GM18868 (cell line): ENCODE results near the gene FADS3.
"Not testable (repeated sequence)": the region's sequence is repeated elsewhere in the genome, so short reads cannot be mapped to it uniquely, and the experiment has no call there.

Experiments
- ATAC-seq: cut with Tn5 transposase; IDR thresholded peaks from one replicate; pipeline ENCODE4 v1.9.1; 2021; ENCODE audit warnings: mild to moderate bottlenecking, moderate library complexity; ENCODE audit not compliant: unreplicated experiment

FADS3 gene

DNA sequence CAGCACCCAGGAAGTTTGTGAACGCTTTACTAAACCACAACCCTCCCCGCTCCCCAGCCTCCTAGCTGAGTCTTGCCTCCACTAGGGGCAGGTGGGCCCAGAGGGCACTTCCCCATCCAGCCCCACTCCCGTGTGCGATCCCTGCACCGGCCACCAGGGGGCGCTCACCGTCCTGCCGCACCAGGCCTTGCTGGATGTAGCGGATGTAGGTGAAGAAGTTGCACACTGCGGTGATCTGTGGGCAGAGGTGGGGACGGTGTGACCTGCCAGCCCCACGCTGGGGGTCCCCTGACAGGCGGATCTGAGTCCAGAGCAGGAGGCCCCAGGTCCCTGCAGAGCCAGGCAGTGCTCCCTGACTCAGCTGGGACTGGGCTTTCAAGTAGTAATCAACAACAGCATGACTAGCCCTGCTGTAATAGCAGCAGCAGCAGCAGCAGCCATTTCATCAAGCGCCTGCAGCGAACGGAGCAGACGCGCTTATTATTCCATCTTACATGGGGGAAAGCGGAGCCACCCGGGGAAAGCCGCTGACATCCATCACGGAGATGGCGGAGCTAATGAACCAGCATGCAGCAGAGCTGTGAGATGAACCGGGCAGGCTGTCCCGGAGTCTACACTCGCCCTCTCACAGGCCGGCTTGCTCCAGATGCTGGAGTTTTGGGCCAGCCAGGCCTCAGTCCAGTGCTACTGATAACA lies 7.9 kb upstream of the FADS3 start:
- ATAC-seq: peak; percentile 67

DNA sequence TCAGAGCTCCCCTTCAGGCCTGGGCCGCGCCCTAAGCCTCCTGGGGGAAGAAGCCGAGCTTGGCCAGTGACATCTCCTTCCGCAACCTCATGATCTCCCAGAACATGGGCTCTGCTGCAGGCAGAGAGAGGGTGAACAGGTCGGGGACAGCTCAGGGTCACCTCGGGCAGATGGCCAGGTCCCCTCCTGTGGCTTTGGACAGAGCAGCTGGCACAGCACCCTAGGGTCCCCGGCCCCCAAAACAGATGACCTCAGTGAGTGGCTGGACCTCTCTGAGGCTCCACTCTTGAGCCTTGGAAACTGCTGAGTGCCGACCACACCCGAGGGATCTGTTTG lies 6.9 kb upstream of the FADS3 start:
- ATAC-seq: no peak

DNA sequence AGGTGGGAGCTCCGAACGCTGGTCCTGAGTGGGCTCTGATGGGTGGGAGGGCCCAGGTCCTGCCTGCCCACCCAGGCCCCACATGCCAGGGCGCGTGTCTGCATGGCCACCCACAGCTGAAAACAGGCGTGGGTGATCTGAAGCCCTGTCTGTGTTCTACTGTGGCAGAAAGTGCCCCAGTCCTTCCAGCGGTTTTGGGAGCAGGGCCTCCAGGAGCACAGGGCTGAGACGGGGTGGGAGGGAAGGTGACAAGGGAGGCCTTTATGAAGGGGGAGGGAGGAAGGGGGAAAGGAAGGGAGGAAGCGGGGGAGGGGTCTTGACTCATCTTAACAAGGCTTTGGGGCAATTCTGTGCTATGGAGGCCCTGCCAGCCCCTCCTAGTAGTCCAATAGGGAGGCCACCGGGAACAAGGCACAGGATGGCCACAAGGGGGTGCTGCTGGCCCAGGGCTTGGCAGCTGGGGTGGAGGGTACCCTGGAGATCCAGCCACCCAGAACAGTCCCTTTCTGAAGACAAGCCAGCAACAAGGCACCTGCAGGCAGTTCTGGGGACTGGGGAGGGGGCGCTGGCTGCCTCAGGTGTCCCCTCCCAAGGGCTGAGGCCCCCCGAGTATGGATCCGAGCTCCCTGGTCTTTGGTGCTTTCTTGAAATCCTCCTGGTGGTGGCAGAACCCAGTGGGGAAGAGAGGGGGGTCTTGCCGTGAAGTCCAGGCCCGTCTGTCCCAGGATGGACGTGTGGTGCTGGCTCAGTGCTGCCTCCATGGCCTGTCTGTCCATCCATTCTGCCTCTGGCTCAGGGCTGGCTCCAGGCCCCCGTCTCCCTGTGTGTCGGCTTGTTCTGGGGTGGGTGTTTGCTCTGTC lies 6.3 kb upstream of the FADS3 start:
- no peak for ATAC-seq

DNA sequence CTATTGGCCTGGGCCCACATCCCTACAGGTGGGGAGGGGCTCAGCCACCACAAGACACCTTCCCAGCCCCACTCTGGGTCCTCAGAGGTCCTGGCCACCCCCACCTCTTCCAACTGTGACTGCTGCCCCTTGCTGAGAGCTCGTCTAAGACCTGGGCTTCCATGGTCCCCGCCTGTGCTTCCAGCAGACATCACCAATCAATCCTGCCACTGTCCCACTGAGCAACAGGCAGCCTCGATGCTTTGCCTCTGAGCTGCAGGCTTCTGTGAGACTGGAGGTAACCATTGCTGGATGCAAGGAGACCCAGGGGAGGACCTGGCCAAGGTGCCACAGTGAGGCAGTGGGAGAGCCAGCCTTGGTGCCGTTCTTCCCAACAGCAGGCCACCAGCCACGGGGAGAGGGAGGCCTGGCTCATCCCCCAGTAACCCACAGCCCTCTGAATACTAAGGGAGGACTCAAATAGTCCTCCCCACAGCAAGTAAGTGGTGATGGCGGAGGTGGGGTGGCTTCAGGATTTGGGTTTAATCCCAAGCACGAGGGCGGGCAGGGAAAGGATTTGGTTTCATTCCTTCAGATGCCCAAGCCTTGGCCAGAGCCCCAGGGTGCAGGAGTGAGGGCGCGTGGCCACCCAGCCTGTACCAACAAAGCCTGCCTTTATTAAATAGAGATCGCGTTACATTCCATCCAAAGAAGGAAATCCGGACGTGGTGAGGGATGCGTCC lies 5.5 kb upstream of the FADS3 start:
- no peak for ATAC-seq

DNA sequence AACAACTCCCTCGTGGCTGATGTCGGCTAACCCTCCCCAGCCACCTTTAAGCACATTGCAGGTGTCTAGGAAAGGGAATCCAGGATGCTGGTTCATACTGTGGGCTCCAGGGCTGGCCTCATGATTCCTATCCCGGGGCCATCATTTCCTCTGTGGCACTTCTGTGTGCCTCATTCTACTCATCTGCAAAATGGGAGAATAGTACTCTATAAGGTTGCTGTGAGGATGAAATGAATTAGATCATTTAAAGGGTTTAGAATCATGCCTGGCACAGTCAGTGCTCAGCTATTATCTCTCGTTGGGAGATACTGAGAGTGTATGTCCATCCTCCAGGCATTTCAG lies 4.3 kb upstream of the FADS3 start:
- no peak for ATAC-seq

DNA sequence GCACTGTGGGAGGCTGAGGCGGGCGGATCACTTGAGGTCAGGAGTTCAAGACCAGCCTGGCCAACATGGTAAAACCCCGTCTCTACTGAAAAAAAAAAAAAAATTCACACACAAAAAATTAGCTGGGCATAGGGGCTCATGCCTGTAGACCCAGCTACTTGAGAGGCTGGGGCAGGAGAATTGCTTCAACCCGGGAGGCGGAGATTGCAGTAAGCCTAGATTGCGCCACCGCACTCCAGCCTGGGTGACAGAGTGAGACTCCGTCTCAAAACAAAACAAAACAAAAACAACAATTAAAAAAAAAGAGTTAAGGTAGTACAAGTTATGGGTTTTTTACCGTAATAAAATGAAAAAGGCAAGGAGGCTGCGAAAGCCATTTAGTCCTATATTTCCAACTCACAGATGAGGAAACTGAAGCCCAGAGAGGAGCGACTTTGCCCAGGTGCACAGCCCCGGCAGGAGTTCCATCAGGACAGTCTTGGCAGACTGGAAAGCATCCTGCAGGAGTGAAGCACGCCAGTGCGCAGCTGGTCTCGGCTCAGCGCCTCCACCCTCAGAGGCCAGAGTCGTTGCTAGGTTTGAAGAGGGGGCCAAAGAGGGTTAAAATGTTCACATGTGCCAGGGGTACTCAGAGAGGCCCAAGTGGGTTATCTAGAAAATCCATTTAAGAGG lies 3.8 kb upstream of the FADS3 start:
- no peak for ATAC-seq

DNA sequence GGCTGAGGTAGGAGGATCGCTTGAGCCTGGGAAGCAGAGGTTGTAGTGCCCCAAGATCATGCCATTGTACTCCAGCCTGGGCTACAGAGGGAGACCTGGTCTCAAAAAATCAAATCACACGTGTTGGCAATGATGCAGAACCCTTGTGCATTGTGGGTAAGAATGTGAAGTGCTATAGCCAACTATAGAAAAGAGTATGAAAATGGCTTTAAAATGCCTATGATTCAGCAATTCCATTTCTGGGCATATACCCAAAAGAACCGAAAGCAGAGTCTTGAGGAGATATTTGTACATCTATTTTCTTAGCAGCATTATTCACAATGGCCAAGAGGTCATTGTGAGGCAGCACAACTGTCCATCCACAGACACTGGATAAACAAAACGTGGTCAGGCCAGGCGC lies 2.6 kb upstream of the FADS3 start:
- ATAC-seq: no peak

DNA sequence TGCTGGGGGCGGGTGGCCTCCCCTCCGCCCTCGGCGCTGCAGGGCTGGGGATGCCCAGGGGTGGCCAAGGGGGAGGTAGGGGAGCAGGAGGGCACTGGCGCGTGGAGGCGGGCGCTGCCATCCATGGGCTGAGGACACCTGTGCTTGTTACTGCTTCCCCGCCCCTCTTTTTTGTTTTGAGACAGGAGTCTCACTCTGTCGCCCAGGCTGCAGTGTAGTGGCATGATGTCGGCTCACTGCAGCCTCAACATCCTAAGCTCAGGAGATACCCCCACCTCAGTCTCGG lies 683 bp upstream of the FADS3 start:
- peak; percentile 43 for ATAC-seq

DNA sequence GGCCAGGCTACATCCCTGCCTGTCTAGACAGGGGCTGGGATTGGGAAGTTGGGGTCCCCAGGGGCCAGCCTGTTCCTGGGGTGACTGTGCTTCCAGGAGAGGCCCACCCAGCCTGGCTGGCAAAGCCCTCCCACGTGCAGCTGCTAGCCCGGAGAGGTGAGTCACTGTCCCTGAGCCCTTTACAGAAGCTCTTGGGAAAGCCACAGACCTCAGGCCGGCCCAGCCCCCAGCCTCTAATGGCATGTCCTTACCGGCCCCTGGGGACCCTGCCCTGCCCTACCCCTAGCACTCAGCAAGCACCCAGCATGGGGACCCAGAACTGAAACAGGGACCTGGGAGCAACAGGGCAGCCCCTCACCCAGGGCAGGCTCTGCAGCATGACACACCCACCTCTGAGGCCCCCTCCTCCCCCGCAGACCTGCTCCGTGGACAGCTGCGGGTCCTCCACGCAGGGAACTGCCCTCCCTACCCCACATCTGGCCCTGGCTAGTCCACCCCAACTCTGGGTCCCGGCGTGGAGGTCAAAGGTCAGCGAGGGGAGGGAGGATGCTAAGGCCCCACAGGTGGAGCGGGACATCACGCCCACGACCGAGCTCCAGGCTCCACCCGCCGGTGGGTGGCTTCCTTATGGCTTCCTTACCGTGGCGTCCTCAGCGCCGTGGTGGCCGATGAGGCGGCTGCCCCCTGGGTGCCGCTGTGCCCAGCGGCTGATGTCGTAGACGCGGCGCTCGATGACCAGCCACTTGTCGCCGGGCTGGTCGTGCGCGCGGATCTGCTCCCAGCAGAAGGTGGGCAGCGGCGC lies 615 bp downstream of the FADS3 start:
- peak; percentile 16 for ATAC-seq

DNA sequence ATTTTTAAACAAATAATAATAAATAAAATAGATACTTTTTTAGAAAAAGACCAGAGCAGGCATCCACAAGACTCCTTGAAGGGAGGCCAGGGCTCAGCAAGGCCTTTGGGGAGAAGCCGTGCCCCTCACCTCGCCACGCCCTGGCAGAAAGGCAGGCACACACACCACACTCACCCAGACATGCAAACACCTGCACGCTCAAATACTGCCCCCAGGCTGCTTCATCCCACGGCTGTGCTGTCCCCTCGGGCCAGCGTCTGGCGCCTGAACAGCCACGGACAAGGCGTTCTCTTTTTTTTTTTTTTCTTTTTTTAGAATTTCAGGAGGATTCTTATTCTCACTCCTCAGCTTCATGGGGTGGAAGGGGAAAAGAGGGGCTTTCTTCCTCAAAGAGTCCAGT lies 1.5 kb downstream of the FADS3 start:
- no peak for ATAC-seq

DNA sequence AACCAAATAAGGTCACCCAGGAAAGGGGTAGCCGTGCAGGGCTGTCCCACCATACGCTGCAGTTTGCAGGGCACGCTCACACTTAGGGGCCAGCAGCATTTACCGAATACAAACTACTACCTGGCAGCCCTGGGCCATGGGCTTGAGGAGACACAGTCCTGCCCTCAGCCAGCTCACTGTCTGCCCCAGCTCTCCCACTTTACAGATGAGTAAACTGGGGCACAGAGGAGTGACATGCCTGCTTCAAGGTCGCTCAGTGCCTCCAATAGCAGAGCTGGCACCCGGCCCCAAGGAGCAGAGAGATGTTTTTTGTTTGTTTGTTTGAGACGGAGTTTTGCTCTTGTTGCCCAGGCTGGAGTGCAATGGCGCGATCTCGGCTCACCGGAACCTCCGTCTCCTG lies 2.8 kb downstream of the FADS3 start:
- no peak for ATAC-seq

DNA sequence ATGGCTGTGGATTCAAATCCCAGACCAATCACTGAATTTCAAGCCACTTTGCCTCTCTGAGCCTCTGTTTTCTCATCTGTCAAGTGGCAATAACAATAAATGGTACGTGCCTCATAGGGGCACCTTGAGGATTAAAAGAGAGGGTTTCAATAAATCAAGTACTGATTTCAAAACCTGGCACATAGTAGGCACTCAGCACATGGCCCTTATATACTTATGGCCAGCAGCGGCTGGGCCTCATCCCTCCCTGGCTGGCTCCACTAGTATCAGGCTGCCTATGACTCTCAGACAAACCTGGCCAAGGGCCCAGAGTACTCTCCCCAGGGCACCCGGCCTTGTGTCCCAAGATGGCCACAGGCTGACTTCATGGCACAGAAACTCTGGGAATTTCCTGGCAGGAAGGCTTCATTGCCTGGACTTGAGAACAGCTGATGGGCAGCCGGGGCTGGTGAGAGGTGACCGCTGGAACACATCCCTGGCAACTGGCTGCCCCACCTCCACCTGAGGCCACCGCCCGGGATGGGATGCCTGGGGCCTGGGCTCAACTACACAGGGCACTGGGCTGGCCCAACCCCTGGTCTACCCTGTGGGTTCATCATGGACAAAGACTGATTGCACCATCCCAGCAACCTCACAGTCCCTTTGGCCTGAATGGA lies 3.4 kb downstream of the FADS3 start:
- ATAC-seq: no peak

DNA sequence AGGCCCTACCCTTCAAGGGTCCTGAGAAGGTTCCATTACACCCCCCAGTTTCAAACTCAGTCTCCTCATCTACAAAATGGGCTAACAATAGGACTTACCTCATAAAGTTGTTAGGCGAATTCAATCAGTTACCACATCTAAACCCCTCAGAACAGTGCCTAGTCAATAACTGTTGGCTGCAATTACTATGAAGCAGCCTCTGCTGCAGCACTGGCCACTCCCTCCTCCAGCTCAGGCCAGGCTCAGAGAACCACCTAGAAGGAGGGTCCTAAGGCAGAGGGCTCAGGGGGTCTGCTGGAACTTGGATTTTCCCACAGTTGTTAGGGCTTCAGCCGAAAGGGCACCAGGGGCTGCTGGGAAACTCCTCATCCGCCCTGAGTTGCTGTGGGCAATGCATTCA lies 4.7 kb downstream of the FADS3 start:
- no peak for ATAC-seq

DNA sequence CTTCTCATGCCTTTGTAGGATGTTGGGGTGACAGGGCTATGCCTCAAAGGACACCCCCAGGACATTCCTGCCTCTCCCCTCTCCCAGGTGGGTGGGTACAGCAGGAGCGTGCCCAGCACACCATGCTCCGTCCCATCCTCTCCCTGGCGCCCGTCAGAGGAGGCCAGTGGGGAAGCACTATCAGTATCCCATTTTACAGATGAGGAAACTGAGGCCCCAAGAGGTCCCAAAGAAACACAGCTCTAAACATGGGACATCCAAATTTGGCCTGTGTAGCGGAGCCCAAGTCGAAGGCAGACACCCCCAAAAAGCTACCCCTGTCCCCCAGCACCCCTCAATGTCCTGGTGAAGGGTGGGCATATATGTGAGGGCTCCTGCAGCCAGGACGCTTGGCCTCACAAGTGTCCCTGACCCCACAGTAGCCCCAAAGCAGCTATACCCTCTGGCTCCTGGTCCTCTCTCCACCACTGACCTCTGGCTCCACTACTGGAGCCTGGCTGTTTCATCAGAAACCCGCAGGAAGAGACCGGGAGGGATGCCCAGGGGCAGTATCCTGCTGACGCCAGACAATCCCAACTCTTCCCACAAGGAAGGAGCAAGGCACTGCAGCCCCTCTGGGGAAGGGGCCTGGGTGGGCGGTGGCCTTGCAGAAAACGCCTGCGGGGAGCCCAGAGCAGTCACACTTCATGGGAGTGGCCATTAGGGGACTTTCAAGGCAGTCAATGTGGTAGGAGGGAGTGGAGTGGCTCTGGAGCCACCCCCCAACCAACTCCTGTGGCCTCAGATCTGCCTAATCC lies 5.4 kb downstream of the FADS3 start:
- no peak for ATAC-seq

DNA sequence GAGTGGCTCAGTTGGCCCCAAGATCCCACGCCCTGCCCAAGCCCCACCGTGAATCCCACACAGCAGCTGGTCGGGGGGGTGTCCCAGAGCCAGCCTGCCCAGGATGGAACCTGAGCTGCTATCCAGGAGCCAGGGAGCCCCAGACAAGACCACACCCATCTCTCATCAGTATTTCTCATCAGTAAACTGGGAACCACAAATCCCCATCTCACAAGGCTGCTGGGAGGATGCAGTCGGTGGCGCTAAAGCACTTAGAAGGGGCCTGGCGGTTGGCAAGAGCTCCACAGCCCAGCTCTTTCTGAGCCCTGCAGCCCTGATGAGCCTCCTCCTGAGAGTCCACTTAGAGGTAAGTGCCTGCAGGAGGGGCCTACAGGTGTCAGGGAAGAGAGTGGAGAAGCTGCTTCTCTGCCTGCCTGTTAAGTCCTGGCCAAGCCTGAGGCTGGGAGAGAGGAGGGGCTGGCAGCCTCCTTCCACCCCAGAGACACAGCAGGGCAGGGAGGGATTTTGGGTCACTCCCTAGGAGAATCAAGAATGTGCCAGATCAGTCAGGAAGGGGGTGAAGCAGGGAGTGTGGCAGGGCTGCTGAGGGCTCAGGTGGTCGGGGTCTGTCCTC lies 6.1 kb downstream of the FADS3 start:
- ATAC-seq: no peak

DNA sequence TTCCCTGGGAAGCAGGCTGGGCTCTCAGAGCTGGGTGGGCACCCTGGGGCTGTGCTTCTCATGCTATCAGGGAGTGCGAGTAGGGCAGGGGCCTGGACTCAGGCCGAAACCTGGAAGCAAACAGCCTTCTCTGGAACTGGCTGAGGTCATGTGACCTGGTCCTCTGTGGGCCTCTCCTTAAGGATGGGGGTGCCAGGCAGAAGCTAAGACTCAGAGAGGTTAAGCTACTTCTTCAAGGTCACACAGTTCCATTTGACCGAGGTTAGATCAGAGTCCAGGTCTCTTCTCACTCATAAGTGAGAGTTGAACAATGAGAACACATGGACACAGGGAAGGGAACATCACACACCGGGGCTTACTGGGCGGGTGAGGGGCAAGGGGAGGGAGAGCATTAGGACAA lies 7.4 kb downstream of the FADS3 start:
- ATAC-seq: no peak

DNA sequence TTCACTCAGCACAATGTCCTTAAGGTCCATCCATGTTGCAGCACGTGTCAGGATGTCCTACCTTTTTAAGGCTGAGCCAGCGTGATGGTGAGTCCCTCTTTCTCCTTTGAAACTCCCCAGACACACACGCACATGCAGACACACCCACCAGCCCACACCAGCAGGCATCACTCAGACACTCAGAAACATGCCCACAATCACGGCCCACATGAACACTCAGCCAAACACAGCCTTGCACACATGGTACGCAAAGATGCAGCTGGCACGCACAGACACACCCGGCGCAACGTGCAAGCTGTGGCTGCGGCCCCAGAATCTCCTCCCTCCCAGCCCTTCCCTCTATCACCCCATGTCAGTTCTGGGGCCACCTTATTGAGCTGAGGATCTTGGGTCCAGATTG lies 8.0 kb downstream of the FADS3 start:
- no peak for ATAC-seq

DNA sequence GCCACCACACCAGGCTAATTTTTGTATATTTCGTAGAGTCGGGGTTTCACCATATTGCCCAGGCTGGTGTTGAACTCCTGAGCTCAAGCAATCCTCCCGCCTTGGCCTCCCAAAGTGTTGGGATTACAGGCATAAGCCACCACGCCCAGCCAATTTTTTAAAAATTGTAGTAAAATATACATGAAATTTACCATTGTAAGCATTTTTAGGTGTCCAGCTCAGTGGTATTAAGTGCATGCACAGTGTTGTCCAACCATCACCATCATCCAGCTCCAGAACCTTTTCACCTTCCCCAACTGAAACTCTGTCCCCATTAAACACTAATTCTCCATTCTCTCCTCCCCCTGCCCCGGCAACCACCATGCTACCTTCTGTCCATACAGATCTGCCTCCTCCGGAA lies 8.5 kb downstream of the FADS3 start:
- no peak for ATAC-seq

DNA sequence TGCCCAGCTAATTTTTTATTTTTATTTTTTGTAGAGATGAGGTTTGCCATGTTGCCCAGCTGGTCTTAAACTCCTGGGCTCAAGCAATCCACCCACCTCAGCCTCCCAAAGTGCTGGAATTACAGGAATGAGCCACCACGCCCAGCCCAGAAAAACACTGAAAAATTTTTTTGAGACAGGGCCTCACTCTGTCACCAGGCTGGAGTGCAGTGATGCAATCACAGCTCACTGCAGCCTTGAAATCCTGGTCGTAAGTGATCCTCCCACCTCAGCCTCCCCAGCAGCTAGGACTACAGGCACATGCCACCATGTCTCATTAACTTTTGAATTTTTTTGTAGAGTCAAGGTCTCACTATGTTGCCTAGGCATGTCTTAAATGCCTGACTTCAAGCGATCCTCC lies 9.1 kb downstream of the FADS3 start:
- not testable (repeated sequence) for ATAC-seq
